C4-2B (cell line): ENCODE results near the gene ITGA11.

Source experiments
- ZFX ChIP-seq: fragments of 450-650 bp; IDR thresholded peaks from 2 replicates; pipeline ENCODE4 v1.6.1; 2017
- TF ChIP-seq, protein P1 (sequence below): fragments of 450-650 bp; conservative IDR thresholded peaks from 2 replicates; pipeline ENCODE4 v1.5.1; 2017; ENCODE audit warnings: mild to moderate bottlenecking

- TF ChIP-seq, protein P1, sequence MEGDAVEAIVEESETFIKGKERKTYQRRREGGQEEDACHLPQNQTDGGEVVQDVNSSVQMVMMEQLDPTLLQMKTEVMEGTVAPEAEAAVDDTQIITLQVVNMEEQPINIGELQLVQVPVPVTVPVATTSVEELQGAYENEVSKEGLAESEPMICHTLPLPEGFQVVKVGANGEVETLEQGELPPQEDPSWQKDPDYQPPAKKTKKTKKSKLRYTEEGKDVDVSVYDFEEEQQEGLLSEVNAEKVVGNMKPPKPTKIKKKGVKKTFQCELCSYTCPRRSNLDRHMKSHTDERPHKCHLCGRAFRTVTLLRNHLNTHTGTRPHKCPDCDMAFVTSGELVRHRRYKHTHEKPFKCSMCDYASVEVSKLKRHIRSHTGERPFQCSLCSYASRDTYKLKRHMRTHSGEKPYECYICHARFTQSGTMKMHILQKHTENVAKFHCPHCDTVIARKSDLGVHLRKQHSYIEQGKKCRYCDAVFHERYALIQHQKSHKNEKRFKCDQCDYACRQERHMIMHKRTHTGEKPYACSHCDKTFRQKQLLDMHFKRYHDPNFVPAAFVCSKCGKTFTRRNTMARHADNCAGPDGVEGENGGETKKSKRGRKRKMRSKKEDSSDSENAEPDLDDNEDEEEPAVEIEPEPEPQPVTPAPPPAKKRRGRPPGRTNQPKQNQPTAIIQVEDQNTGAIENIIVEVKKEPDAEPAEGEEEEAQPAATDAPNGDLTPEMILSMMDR, result no peak
- TF ChIP-seq ZFX, result no peak
Measured at GRCh38 chr15:68421115-68421551, 10.8 kb downstream of the ITGA11 start.
